PC-3 (cell line): ENCODE data around the gene FAM83G.

Source experiments
- EZH2 ChIP-seq: fragments of 300-600 bp; sonication (generic); IDR thresholded peaks from one replicate; pipeline ENCODE4 v1.6.1; 2017; ENCODE audit warnings: antibody characterized with exemption, mild to moderate bottlenecking, low read length; ENCODE audit not compliant: unreplicated experiment
- TF ChIP-seq, protein P1 (sequence below): fragments of 300-600 bp; sonication (generic); conservative IDR thresholded peaks from 2 replicates; pipeline ENCODE4 v1.5.1; 2017; ENCODE audit warnings: antibody characterized with exemption, low read depth, mild to moderate bottlenecking, low read length

DNA sequence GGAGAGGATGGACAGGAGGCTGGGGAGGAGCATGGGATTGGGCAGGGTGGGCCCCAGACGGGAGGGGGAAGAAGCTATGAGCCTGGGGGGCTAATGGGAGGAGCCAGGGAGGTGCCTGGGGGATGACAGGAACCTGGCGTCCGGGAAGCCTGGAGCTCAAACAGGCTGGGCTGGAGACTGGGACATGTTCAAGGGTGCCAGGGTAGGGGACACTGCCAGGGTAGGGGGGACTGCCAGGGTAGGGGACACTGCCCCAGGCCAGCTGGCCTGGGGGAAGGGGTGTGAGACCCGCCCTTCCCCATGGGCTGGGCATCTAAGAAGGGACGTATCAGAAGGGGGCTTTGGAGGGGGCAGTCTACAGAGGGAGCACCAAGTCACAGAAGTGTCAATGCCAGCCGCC, 7.0 kb upstream of the FAM83G start:
- TF ChIP-seq EZH2 = no peak
- TF ChIP-seq, protein P1, sequence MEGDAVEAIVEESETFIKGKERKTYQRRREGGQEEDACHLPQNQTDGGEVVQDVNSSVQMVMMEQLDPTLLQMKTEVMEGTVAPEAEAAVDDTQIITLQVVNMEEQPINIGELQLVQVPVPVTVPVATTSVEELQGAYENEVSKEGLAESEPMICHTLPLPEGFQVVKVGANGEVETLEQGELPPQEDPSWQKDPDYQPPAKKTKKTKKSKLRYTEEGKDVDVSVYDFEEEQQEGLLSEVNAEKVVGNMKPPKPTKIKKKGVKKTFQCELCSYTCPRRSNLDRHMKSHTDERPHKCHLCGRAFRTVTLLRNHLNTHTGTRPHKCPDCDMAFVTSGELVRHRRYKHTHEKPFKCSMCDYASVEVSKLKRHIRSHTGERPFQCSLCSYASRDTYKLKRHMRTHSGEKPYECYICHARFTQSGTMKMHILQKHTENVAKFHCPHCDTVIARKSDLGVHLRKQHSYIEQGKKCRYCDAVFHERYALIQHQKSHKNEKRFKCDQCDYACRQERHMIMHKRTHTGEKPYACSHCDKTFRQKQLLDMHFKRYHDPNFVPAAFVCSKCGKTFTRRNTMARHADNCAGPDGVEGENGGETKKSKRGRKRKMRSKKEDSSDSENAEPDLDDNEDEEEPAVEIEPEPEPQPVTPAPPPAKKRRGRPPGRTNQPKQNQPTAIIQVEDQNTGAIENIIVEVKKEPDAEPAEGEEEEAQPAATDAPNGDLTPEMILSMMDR = no peak
